GM12892 (cell line): ENCODE results near the gene RFNG.
"Not testable (repeated sequence)": the region's sequence is repeated elsewhere in the genome, so short reads cannot be mapped to it uniquely, and the experiment has no call there.

ENCODE experiments used
- POLR2A ChIP-seq: IDR thresholded peaks from 2 replicates; pipeline ENCODE4 v1.6.1; 2011; ENCODE audit warnings: low read depth, low read length, control low read depth
- POLR2AphosphoS5 ChIP-seq: IDR thresholded peaks from 2 replicates; pipeline ENCODE4 v1.6.1; 2011; ENCODE audit warnings: low read depth, low read length, control low read depth
- TAF1 ChIP-seq: IDR thresholded peaks from 2 replicates; pipeline ENCODE4 v1.6.1; 2011; ENCODE audit warnings: low read depth, mild to moderate bottlenecking, control low read depth, low read length, borderline replicate concordance

DNA sequence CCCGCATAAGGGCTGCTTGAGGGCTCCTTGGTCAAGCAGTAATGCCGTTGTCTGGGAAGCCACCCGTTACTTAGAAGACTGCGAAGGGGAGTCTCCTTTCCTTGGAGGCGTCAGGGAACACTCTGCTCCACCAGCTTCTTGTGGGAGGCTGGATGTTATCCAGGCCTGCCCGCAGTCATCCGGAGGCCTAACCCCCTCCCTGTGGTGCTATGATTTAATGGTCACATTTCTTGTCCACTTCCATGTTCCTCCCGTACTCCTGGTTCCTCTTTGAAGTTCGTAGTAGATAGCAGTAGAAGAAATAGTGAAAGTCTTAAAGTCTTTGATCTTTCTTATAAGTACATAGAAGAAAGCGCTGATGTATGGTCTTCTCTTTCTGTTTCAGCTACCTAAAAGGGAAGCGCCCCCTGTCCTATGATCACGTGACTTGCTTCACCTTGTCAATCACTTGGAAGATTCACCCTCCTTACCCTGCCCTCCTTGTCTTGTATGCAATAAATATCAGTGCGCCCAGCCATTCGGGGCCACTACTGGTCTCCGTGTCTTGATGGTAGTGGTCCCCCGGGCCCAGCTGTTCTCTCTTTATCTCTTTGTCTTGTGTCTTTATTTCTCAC is 12.7 kb downstream of the RFNG start:
- not testable (repeated sequence) for TF ChIP-seq POLR2AphosphoS5, TAF1, POLR2A
